H4 (cell line): ENCODE data around the gene IL17RE. TPM values are rescaled to one million over a fixed set of nuclear protein-coding genes. Genes with fewer than 3 reads are reported as not detected.
"Not testable (repeated sequence)": the region's sequence is repeated elsewhere in the genome, so short reads cannot be mapped to it uniquely, and the experiment has no call there.

Experiments
- DNase-seq: peaks from one replicate; pipeline ENCODE4 v3.0.0-alpha.2; 2015; ENCODE audit warnings: low spot score
- total RNA-seq: library from RNA; depleted of rRNA; stranded (reverse); fragments of >200 nt; shearing (Covaris generic); gene quantifications from 2 replicates; pipeline ENCODE4 v1.2.3, GENCODE V29; 2014

Gene IL17RE
- total RNA-seq, 1 experiment from 2014 or later, result not detected

DNA sequence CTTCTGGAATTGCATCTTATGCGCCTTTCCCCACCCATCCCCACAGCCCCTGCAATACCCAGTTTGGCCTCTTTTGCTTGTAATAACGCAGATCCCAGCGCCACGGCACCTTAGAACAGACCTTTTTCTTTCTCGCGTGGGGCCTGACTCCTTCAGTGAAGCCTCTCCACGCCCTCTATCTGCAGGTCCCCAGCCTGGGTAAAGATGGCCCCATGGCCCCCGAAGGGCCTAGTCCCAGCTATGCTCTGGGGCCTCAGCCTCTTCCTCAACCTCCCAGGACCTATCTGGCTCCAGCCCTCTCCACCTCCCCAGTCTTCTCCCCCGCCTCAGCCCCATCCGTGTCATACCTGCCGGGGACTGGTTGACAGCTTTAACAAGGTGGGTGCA lies 31.6 kb downstream of the IL17RE start:
- no peak for DNase-seq

DNA sequence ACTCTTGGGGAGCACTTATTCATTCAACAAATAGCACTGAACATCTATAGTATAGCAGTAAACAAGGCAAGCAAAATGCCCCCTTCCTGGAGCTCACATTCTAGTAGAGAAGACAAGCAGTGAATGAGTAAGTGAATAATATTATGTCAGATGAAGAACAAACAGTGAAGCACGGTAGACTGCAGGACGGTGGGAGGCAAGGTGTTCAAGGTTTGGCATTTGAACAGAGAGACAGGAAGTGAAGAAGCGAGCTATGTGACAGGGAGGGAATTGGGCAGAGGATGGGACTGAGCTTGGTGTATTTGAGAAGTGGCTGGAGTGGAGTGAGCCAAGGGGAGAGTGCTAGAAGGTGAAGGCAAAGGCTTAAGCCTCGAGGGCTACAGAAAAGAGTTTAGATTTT lies 32.3 kb downstream of the IL17RE start:
- DNase-seq, result no peak

DNA sequence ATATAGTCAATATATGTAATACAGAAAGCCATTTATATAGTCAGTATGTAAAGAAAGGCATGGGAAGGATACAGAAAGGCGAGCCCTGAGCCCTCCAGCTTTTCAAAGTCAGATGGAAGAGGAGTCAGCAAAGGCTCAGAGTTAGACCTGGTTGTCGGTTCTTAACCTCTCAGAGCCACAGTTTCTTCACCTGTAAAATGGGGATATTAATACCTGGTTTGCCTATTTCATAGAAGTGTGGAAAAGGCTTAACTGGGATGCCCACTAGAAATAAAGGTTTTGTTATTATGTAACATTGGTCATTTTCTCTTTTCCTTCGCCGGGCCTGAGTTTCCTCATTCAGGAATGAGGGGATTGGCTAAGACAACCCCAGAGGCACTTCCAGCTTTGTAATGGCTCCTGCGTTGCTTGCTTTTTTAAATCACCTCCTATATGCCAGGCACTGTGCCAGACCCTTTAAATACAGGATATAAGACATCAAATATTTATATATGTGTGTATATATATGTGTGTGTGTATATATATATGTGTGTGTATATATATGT lies 33.4 kb downstream of the IL17RE start:
- DNase-seq, result no peak

DNA sequence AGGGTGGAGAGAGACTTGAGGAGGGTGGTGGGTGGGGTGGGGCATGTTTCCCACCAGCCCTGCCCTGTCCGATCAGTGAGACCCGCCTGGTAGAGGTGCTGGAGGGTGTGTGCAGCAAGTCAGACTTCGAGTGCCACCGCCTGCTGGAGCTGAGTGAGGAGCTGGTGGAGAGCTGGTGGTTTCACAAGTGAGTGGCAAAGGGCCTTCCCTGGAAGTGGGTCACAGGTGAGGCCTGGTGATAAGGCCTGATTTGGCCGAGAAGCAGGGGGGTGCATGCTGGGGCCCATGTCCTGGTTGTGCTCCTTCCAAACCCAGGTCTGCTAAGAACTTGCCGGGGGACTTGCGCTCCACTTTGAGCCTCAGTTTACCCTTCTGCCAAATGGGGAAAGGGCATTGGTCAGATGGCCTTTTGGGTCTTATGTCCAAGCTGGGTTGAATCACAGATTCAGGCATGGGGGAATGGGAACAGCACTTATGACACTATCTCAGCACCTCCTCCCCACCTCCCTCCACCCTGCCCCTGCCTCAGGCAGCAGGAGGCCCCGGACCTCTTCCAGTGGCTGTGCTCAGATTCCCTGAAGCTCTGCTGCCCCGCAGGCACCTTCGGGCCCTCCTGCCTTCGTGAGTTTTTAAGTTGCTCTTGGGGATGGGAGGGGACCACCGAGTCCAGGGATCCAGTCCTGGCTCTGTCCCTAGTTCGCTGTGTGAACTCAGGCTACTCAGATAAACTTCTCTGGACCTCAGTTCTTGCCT lies 35.0 kb downstream of the IL17RE start:
- DNase-seq, result no peak

DNA sequence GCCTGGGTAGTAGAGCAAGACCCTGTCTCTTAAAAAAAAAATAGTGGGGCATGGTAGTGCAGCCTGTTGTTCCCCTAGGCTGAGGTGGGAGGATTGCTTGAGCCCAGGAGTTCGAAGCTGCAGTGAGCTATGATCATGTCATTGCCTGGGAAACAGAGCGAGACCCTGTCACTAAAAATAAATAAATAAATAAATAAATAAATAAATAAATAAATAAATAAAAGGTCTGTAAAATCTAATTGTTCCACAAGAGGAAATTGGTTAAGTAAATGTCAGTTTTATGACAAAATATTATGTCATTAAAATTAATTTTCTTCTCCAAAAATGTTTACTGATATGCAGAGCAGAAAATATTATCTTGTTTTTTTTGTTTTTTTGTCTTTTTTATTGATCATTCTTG lies 36.3 kb downstream of the IL17RE start:
- no peak for DNase-seq

DNA sequence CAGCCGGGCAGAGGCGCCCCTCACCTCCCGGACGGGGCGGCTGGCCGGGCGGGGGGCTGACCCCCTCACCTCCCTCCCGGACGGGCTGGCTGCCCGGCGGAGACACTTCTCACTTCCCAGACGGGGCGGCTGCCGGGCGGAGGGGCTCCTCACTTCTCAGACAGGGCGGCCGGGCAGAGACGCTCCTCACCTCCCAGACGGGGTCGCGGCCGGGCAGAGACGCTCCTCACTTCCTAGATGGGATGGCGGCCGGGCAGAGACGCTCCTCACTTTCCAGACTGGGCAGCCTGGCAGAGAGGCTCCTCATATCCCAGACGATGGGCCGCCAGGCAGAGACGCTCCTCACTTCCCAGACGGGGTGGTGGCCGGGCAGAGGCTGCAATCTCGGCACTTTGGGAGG lies 37.3 kb downstream of the IL17RE start:
- not testable (repeated sequence) for DNase-seq

DNA sequence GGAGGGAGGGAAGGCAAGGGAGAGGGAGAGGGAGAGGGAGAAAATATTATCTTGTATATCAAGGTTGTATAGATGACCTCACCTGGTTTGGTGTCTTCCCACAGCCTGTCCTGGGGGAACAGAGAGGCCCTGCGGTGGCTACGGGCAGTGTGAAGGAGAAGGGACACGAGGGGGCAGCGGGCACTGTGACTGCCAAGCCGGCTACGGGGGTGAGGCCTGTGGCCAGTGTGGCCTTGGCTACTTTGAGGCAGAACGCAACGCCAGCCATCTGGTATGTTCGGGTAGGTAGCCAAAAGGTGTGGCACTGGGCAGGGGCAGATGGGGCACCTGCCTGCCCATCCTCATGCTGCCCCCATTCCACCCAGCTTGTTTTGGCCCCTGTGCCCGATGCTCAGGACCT lies 38.1 kb downstream of the IL17RE start:
- no peak for DNase-seq

DNA sequence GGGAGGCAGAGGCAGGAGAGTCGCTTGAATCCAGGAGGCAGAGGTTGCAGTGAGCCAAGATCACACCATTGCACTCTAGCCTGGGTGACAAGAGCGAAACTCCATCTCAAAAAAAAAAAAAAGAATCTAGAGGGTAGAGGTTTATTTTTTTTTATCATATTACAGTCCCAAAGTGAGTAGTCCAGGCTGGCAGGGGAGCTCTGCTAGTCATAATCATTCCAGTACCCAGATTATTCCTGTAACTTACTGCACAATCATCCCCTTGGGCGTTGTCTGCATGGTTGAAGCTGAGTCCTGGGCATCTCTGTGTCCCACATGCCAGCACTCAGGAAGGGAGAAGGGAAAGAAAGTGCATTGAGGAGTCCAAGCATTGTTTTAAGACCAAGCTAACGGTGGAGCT lies 39.5 kb downstream of the IL17RE start:
- DNase-seq, result no peak

DNA sequence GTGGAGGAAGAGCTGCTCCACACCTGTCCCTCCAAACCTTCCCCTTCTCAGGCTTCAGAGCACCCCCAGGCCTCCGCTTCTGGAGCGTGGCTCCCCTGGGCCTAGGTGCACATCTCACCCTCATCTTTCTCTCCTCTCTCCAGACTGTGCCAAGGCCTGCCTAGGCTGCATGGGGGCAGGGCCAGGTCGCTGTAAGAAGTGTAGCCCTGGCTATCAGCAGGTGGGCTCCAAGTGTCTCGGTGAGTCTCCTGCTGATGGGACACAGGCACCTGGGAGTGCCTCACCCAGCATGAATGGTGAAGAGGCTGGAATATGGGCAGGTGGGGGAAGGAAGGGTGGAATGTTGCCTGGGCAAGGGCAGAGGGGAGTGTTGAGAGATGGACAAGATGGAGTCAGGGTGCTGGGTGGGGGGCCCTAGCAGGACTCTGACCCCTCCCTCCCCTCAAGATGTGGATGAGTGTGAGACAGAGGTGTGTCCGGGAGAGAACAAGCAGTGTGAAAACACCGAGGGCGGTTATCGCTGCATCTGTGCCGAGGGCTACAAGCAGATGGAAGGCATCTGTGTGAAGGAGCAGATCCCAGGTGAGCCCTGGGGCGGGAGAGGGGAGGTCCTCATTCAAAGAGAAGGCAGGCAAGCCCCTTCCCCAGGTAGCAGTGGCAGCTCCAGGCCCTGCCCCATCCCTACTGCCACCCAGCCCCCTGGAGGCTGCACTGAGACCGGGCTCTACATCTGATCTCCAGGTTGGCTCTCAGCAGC lies 40.5 kb downstream of the IL17RE start:
- DNase-seq, result no peak

DNA sequence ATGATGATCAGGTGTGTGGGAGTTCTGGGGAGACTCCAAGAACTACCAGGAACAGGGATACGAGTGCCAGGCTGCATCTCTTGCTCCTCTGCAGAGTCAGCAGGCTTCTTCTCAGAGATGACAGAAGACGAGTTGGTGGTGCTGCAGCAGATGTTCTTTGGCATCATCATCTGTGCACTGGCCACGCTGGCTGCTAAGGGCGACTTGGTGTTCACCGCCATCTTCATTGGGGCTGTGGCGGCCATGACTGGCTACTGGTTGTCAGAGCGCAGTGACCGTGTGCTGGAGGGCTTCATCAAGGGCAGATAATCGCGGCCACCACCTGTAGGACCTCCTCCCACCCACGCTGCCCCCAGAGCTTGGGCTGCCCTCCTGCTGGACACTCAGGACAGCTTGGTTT lies 41.6 kb downstream of the IL17RE start:
- DNase-seq, result no peak

DNA sequence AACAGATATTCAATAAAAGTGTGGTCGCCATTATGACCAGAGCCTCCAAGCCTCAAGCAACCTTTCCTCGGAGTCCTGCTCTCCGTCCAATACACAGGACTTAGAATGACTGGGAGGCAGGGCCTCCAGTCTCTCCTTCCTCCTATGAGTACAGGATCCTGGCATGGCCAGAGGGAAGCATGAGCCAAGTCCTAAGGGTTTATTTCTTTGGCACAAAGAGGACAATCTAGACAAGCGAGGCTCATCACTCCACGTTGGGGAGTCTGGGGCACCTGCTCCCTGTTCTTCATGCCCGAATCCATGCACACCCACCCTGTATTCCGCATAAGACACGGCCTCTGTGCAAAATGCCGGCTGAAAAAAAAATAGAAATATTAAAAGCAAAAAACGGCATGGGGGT lies 42.7 kb downstream of the IL17RE start:
- no peak for DNase-seq

DNA sequence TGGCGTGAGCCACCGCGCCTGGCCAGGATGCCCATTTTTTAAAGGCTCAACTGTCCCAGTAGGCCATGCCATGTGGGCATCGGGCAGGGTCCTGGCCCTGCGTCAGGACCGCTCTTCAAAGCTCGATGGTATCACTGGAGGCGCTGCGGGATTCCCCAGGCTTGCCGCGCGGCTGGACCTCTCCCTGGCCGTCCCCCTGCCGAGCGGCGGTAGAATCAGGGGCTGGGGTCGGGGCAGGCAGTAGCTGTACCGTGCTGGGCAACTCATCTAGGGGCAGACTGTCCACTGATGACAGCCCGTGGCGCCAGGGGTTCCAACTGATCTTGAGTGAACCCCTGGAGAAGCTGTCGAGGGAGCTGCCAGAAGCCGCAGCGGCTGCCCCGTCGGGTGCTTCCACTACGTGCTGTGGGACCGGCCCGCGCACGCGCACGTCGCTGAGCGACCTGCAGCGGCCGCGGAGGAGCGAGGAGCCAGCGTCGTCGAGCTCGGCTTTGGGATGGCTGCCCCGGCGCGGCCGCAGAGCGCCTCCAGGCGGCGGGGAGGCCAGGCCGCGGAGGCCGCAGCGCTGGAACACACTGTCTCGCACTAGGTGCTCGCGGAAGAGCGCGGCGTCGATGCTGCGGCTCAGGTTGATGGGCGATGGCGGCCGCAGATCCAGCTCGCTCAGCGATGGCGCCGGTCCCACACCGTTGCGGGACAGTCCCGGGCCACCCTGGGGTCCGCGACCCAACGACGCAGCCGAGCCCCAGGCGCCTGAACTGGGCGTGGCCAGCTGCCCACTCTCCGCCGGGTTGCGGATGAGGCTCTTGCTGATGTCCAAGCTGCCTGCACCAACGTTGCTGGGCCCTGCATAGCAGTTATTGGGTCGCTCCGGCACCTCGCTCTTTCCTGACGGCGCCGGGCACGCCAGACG lies 43.7 kb downstream of the IL17RE start:
- peak; percentile 64 for DNase-seq

DNA sequence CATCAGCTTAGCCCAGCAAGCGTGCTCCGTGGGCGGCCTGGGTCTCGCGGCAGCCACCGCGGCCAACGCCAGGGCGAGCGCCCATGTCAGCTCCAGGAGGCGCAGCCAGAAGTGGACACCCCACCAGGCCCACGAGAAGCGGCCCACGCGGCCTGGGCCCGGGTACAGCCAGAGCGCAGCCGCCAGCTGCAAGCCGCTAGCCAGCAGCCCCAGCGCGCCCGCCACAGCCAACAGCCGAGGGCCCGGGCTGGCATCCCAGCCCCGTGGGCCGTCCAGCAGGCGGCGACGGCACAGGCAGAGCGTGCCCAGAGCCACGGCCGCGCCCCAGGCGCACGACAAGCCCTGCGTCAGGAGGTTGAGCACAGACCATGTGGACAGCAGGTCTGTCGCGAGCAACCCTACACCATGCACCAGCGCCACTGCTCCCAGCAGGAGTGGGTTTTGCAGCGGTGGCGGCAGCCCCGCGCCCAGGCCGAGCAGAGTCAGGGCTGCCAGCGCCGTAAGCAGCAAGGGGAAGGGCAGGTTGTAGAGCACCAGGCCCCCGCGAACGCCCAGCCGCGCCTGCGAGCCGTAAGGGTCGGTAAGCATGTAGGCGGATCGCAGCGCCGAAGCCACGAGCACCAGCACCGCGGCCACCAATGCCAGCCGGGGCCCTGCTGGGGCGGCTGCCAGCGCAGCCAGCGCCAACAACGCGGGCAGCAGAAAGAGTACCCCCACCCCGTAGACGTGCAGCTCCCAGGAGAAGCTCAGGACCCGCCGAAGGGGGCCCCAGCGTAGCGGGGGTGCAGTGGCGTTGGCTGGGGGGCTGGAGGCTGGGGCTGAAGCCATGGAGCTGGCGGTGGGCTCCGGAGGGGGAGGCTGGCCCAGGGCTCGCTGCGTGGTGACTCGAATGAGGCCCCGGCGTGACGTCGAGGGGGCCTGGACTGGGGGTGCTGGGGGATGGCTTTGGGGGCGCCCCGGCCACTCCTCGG lies 44.7 kb downstream of the IL17RE start:
- peak; percentile 47 for DNase-seq

DNA sequence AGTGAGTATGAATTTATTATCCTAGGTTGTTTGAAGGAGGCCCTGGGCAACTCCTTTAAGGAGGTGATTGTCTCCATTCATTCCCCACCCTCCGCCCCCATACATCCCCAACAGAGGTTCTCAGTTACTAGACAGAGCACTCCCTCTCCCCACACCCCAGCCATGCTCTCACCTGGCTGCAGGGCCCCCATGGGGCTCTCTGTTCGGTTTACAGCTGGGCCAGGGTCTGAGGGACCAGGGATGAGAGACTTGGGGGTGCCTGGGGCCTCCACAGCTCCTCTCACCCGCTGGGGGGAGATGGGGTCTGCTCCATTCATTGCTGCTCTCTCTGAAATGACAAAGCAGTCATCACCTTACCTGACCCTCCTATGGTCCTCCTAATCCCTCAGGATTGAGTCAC lies 45.9 kb downstream of the IL17RE start:
- DNase-seq, result no peak

DNA sequence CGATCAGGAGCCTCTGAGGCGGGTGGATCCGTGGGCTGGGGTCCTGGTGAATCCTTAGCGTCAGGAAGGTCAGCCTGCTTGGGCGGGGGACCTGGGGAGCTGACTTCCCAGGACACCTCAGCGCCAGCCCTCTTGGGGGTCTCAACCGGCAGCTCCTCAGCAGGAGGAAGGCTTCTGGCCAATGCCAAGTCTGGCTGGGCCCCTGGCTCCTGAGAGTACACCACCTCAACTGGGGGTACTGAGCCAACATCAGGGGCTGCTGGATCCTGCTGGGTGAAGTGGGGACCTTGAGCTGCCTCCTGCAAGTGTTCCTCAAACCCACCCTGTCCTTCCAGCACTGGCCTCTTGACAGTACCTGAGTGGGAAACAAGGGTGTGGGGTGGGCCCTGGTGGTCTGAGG lies 46.5 kb downstream of the IL17RE start:
- no peak for DNase-seq

DNA sequence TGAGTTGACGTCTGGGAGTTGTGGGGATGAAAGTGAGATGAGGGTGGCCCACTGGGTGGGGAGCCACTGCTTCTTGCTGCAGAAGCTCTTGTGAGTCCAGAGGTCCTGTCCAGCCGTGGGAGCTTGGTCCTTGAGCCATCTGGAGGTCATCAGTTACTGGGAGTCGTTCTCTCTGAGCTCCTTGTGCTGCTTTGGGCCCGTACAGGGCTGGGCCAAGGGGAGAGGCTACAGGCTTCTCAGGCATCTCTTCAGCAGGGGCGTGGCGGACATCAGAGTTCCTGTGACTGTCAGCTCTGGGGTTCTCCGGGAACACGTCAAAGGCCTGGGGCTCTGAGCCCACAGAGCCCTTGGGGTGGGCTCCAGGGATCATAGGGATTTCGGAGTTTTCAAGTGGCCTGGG lies 47.0 kb downstream of the IL17RE start:
- DNase-seq, result no peak

DNA sequence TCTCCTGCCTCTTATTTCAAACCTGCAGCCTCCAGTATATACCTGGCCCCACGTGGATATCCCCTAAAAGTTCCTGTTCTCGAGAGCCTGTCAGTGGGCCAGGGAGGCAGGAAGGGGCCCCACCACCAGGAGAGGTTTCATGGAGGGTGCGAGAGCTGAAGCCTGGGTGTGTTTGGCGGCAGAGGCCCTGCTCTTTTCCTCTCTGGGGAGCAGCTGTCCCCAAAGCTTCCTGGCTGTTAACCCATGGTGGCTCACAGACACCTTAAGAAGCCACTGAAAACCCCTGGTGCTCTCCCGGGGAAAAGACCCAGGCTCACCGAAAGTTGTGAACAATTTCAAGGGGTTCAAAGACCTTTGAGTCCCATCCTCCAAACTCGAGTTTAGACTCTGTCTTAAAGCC lies 48.5 kb downstream of the IL17RE start:
- no peak for DNase-seq

DNA sequence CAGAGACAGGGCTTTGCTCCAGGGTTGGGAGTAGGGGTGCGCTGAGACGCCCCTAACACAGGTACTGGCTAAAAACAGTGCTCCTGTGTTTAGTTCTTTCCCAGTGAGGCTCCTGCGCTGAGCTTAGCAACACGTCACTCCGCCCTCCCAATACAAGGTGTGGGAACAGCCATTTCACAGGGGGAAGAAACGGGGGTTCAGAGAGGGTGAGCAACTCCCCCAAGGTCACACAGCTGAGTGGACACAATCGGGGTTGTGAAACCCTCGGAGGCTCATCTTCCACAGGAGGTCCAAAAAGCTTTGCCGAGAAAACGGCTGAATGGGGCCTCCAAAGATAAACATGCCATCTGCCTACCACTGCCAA lies 48.9 kb downstream of the IL17RE start:
- no peak for DNase-seq

DNA sequence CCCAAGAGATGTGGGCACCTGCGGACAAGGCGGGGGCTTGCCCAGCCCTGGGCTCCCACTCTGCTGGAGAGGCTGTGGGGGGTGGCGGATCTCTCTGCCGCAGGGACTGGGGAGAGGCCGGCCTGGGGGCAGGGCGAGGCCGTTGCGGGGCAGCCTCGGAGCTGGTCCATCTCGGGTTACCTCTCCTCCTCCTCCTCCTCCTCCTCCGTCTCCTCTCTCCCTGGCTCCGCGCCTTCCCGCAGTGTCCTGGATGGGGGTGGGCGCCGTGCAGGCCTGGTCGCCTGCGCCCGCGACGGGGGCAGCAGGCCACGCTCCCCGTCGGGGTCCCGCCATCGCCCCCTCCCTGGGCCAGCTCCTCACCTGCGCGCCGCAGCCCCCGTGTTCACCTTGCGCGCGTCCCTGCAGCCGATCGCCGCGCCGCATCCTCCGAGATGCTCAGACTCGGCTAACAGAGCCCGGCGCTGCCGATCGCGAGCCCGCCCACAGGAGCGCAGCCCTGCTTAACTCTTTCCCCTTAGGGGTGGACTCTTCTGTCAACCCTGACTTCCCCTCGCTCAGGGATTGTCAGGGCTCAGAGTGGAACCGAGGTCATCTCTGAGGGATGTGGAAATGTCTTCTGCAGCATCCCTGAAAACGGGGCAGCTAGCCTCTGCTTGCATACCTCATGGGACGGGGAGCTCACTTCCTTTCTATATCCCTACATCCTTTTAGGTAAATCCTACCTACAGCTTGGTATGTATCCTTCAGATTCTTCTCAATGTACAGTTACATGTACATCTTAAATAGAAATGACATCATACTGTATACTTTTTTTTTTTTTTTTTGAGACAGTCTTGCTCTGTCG lies 49.5 kb downstream of the IL17RE start, which contains the start of gene PRRT3:
Gene PRRT3, minus strand, starts transcription at position 447 of the 844 bp plus-strand sequence. CDS start 2,293 bp downstream, outside the sequence.
- no peak for DNase-seq

DNA sequence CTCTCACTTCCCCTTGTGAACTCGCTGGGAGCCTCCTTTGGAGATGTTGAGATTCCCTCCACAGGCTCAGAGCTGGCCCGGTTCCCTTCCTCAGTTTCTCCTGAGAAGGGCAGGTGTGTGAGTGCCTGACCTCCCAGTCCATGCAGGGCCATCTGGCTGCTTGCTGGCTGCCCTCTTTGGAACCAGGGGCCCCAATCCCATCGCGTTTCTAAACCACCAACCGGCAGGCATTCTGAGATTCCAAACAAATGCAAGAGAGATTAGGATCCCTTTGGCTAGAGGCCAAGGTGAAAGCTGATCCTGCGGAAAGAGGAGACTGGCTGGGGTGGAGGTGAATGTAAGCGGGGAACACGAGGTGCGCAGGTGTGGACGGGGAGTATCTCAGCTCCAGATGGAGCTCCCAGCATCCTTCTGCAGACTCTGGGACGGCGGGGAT lies 52.4 kb downstream of the IL17RE start:
- peak; percentile 36 for DNase-seq
